ENCODE data around the gene LITAFD.

GRCh38 chr16:8900343-8900742 lies 18.2 kb downstream of the LITAFD start:
- TF ChIP-seq POLR2A (IDR thresholded peaks at IDR 0.05; ENCODE audit: low read length) (no peak), GATA1 (IDR thresholded peaks at IDR 0.05; ENCODE audit: low read depth, low read length) (no peak)
